ENCODE results near the gene CFAP70. TPM values are rescaled to one million over a fixed set of nuclear protein-coding genes. Genes with fewer than 3 reads are reported as not detected.

The CFAP70 gene
- total RNA-seq, 1 experiment from 2014 or later: 0.24 TPM

DNA sequence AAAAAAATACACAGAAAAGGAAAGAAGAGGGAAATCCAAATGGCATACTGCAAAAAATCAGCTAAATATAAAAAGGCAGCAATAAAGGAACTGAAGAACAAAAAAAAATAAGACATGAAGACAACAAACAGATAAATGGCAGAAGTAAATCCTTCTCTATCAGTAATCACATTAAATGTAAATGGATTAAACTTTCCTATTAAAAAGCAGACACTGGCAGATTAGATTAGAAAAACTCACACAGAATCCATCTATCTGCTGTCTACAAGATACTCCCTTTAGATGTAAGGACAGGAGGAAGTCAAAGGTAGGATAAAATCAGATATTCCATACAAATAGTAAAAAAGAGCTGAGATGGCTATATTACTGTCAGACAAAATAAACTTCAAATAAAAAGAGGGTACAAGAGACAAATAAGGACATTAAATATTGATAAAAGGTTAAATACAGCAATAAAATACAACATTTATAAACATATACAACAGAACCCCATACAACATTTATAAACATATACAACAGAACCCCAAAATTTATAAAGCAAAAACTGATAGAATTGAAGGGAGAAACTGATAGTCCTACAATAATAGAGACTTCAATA is 51.4 kb downstream of the CFAP70 start:
- H3K56ac ChIP-seq (ENCODE audit: insufficient read length, low read depth, low read length): no peak overlapping the region
- H3K79me2 ChIP-seq (ENCODE audit: insufficient read depth, low read length): no peaks in the 10 kb centered on the region
- no peak overlapping the region for H2BK15ac ChIP-seq (ENCODE audit: low read depth, low read length)
- H2BK5ac ChIP-seq (ENCODE audit: insufficient read length, low read length): no peak overlapping the region
- no peak overlapping the region for H2AFZ ChIP-seq (ENCODE audit: low read length)
- H3K23ac ChIP-seq (ENCODE audit: insufficient read length, low read depth, low read length): no peak overlapping the region
- H3K23me2 ChIP-seq (ENCODE audit: insufficient read length, low read depth, low read length, poor library complexity, severe bottlenecking): no peaks in the 10 kb centered on the region
- no peak overlapping the region for H4K5ac ChIP-seq (ENCODE audit: insufficient read length, low read depth, low read length)
- Mint-ChIP-seq H3K4me3 (no peak overlapping the region), H3K27me3 (ENCODE audit: low read depth) (peaks cover 4% of the 10 kb centered on the region), H3K27ac (no peak overlapping the region), H3K4me1 (no peaks in the 10 kb centered on the region), H3K36me3 (ENCODE audit: insufficient read depth in 1 of 3, low read depth in 3 of 3) (peaks cover 0 to 6% (median 0%) of the 10 kb centered on the region in 3 experiments; a peak in 1 of 7 replicates), H3K9me3 (peaks cover 23 to 27% of the 10 kb centered on the region in 2 experiments)
- no peak overlapping the region for H2BK20ac ChIP-seq (ENCODE audit: low read depth, low read length, poor library complexity, severe bottlenecking)
- no peak overlapping the region for H3K9ac ChIP-seq (ENCODE audit: extremely low read depth, insufficient read length, low read length)
- no peaks in the 10 kb centered on the region for H4K20me1 ChIP-seq (ENCODE audit: control insufficient read depth, insufficient read depth, insufficient read length)
- H3K14ac ChIP-seq (ENCODE audit: insufficient read depth, low read length): no peak overlapping the region
- no peak overlapping the region for H2AK5ac ChIP-seq (ENCODE audit: insufficient read length, low read length)
- H2BK12ac ChIP-seq (ENCODE audit: insufficient read length, low read depth, low read length): no peak overlapping the region
- H3K4ac ChIP-seq (ENCODE audit: low read depth, low read length): no peak overlapping the region
- no peak overlapping the region for H4K8ac ChIP-seq (replicated peaks; ENCODE audit: insufficient read length, low read depth, low read length)
- TF ChIP-seq, protein P1, sequence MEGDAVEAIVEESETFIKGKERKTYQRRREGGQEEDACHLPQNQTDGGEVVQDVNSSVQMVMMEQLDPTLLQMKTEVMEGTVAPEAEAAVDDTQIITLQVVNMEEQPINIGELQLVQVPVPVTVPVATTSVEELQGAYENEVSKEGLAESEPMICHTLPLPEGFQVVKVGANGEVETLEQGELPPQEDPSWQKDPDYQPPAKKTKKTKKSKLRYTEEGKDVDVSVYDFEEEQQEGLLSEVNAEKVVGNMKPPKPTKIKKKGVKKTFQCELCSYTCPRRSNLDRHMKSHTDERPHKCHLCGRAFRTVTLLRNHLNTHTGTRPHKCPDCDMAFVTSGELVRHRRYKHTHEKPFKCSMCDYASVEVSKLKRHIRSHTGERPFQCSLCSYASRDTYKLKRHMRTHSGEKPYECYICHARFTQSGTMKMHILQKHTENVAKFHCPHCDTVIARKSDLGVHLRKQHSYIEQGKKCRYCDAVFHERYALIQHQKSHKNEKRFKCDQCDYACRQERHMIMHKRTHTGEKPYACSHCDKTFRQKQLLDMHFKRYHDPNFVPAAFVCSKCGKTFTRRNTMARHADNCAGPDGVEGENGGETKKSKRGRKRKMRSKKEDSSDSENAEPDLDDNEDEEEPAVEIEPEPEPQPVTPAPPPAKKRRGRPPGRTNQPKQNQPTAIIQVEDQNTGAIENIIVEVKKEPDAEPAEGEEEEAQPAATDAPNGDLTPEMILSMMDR (conservative IDR thresholded peaks at IDR 0.05): no peak
- H3K27me3 ChIP-seq (ENCODE audit: insufficient read depth, low read length): no peaks in the 10 kb centered on the region
- H3K4me1 ChIP-seq (ENCODE audit: insufficient read depth, low read length): no peaks in the 10 kb centered on the region
- H3K18ac ChIP-seq (ENCODE audit: insufficient read length, low read depth, low read length): no peak overlapping the region
- H2BK120ac ChIP-seq (ENCODE audit: low read depth, low read length, poor library complexity, severe bottlenecking): no peak overlapping the region
- H3T11ph ChIP-seq (ENCODE audit: low read length): no peak overlapping the region
- H3K27ac ChIP-seq (ENCODE audit: insufficient read length, low read depth, low read length): no peak overlapping the region
- H3K9me3 ChIP-seq (ENCODE audit: control insufficient read depth, low read depth, low read length): no peaks in the 10 kb centered on the region
- H3K4me2 ChIP-seq (ENCODE audit: insufficient read depth, insufficient read length, low read length): no peak overlapping the region
- no peaks in the 10 kb centered on the region for H3K79me1 ChIP-seq (ENCODE audit: insufficient read depth, low read depth, low read length, poor library complexity, severe bottlenecking)
- H4K91ac ChIP-seq (ENCODE audit: insufficient read length, low read depth, low read length): no peak overlapping the region
- no peak for DNase-seq

All from H9 (cell line).